Measurements from ENCODE around the gene TPRG1. TPM values are rescaled to one million over a fixed set of nuclear protein-coding genes. Genes with fewer than 3 reads are reported as not detected.

Gene TPRG1
- total and polyA plus RNA-seq, 2 of the 8 experiments (the other 6 are each of a cell fraction or from before 2014, with no cell fraction given), result 0.37 to 0.47 TPM

DNA sequence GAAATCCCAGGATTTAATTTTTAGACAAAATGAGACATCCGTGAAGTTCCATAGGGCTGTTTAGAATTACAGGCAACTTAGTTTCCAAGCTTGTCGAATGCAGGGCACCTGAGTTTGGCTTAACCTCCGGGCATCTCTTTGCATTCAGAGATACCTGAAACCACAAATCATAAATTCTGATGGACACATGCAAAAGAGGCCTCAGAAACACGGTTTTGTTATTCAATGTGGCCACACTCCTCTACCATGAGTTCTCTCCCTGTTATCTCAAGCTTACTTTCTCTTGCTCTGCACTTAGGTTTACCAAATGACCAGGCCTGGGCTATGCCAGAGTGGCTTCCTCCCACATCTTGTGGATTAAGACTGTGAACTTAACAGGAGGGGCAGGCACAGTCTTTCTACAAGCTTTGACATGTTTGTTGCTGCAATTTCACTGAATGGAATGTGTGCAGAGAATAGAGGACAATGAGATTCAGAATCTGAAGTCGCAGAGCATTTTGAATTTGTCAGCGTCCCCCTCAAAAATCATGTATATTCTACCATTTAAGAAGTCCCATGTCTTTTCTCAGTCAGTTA, 137.7 kb downstream of the TPRG1 start (continued):
- TF ChIP-seq, protein P1, sequence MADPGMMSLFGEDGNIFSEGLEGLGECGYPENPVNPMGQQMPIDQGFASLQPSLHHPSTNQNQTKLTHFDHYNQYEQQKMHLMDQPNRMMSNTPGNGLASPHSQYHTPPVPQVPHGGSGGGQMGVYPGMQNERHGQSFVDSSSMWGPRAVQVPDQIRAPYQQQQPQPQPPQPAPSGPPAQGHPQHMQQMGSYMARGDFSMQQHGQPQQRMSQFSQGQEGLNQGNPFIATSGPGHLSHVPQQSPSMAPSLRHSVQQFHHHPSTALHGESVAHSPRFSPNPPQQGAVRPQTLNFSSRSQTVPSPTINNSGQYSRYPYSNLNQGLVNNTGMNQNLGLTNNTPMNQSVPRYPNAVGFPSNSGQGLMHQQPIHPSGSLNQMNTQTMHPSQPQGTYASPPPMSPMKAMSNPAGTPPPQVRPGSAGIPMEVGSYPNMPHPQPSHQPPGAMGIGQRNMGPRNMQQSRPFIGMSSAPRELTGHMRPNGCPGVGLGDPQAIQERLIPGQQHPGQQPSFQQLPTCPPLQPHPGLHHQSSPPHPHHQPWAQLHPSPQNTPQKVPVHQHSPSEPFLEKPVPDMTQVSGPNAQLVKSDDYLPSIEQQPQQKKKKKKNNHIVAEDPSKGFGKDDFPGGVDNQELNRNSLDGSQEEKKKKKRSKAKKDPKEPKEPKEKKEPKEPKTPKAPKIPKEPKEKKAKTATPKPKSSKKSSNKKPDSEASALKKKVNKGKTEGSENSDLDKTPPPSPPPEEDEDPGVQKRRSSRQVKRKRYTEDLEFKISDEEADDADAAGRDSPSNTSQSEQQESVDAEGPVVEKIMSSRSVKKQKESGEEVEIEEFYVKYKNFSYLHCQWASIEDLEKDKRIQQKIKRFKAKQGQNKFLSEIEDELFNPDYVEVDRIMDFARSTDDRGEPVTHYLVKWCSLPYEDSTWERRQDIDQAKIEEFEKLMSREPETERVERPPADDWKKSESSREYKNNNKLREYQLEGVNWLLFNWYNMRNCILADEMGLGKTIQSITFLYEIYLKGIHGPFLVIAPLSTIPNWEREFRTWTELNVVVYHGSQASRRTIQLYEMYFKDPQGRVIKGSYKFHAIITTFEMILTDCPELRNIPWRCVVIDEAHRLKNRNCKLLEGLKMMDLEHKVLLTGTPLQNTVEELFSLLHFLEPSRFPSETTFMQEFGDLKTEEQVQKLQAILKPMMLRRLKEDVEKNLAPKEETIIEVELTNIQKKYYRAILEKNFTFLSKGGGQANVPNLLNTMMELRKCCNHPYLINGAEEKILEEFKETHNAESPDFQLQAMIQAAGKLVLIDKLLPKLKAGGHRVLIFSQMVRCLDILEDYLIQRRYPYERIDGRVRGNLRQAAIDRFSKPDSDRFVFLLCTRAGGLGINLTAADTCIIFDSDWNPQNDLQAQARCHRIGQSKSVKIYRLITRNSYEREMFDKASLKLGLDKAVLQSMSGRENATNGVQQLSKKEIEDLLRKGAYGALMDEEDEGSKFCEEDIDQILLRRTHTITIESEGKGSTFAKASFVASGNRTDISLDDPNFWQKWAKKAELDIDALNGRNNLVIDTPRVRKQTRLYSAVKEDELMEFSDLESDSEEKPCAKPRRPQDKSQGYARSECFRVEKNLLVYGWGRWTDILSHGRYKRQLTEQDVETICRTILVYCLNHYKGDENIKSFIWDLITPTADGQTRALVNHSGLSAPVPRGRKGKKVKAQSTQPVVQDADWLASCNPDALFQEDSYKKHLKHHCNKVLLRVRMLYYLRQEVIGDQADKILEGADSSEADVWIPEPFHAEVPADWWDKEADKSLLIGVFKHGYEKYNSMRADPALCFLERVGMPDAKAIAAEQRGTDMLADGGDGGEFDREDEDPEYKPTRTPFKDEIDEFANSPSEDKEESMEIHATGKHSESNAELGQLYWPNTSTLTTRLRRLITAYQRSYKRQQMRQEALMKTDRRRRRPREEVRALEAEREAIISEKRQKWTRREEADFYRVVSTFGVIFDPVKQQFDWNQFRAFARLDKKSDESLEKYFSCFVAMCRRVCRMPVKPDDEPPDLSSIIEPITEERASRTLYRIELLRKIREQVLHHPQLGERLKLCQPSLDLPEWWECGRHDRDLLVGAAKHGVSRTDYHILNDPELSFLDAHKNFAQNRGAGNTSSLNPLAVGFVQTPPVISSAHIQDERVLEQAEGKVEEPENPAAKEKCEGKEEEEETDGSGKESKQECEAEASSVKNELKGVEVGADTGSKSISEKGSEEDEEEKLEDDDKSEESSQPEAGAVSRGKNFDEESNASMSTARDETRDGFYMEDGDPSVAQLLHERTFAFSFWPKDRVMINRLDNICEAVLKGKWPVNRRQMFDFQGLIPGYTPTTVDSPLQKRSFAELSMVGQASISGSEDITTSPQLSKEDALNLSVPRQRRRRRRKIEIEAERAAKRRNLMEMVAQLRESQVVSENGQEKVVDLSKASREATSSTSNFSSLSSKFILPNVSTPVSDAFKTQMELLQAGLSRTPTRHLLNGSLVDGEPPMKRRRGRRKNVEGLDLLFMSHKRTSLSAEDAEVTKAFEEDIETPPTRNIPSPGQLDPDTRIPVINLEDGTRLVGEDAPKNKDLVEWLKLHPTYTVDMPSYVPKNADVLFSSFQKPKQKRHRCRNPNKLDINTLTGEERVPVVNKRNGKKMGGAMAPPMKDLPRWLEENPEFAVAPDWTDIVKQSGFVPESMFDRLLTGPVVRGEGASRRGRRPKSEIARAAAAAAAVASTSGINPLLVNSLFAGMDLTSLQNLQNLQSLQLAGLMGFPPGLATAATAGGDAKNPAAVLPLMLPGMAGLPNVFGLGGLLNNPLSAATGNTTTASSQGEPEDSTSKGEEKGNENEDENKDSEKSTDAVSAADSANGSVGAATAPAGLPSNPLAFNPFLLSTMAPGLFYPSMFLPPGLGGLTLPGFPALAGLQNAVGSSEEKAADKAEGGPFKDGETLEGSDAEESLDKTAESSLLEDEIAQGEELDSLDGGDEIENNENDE (IDR thresholded peaks at IDR 0.05; ENCODE audit: insufficient replicate concordance, low read length), result no peak
- TF ChIP-seq KDM5A (IDR thresholded peaks at IDR 0.05; ENCODE audit: low read length), result no peak
- no peak for TF ChIP-seq NRF1 (IDR thresholded peaks at IDR 0.05; ENCODE audit: low read depth, low read length)
- TF ChIP-seq, protein P2, sequence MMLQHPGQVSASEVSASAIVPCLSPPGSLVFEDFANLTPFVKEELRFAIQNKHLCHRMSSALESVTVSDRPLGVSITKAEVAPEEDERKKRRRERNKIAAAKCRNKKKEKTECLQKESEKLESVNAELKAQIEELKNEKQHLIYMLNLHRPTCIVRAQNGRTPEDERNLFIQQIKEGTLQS (IDR thresholded peaks at IDR 0.05; ENCODE audit: insufficient read depth, low read depth, low read length), result no peak
- TF ChIP-seq SIRT6 (IDR thresholded peaks at IDR 0.05; ENCODE audit: low read length), result no peak
- TF ChIP-seq SRF (IDR thresholded peaks at IDR 0.05; ENCODE audit: low read depth, low read length), result no peak
- TF ChIP-seq SIX5 (IDR thresholded peaks at IDR 0.05; ENCODE audit: low read depth, low read length), result no peak
- TF ChIP-seq SAP30 (IDR thresholded peaks at IDR 0.05; ENCODE audit: insufficient read depth, insufficient replicate concordance, low read length), result no peak
- TF ChIP-seq PHF8 (conservative IDR thresholded peaks at IDR 0.05; ENCODE audit: low read depth, low read length), result no peak
- no peak for TF ChIP-seq HDAC6 (IDR thresholded peaks at IDR 0.05; ENCODE audit: low read depth, low read length)

Measured in H1 (cell line).